Measurements from ENCODE around the gene HMCN1.

Gene HMCN1

DNA sequence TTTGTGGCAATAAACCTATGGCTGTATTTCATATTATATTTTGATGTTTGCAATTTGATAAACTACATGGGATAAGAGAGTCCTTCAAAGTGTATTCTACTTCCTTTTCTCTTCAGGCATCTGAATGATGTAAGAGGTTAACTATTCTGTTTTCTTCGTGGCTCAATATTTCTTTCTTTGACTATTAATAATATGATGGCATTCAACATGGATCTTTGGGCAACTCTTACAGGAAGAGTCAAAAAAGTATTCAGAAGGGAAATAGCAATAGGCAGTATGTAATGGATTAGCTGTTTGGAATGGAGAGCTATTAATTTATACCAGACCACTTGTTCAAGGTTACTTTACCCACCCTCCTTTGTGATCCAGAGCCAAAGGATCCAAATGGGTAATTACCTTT, 74.4 kb downstream of the HMCN1 start:
- DNase-seq, result no peak

DNA sequence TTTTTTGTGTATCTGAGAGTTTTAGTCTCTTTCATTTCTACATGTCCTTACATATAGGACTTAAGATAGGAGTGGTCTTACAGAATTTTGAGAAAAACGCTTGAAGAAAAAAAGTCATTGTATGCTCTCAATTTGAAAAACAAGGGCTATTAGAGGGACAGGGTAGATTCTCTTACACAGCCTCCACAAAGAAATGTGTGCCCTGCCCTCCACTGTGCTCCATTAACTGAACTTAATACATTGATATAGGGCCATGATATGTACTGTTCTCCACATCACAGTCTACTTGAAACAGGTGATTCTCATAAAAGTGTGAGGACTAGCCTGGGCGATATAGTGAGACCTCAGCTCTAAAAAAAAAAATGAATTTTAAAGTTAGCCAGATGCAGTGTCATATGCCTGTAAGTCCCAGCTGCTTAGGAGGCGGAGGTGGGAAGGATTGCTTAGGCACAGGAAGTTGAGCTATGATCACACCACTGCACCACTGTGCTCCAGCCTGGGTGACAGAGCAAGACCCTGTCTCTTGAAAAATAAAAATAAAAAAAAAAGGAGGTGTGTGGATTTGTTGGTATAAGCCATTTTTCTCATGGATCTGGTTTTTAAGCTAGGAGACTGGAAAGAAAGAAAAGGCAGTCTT, 77.0 kb downstream of the HMCN1 start:
- no peak for DNase-seq

DNA sequence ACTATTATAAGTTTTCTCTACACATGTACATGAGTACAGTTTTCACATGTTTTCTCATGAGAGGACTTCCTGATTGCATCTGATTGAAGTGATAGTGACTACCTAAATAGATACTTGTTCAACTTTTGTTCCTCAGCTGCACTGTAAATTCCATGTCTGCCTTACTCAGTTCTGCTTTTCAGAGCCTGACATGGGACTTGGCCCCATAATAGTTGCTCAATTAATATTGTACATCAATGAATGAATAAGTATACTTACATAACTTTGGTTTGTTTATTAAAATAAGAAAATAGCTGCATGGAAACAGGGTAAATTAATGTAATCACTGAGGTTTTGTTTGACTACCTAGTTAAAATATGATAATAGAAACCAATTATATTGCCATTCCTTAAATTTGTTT, 78.7 kb downstream of the HMCN1 start:
- DNase-seq, result no peak

DNA sequence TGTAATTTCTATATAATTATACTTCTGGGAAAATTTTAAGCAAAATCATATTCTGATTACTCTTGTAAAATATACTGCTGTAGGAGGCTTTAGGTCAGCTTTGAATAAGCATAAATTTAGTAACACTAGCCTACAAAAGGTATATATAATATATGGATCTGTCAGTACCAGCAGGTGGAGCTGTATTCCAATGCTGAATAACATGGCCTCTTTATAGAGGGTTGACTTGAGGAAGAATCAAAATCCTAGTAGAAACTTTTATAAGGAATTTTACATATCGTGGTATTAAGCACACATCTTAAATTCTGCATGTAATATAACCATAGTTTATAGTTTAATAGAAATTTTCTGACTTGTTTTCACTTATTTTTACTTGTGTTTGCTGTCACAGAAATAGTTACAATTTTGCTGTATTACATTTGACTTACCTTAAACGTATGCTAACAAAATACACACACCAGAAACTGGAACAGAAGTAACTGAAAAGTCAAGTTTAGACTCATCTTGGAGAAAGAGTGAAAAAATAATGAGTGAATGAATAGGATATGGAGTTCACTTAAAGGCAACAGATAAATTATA, 79.3 kb downstream of the HMCN1 start:
- no peak for DNase-seq

DNA sequence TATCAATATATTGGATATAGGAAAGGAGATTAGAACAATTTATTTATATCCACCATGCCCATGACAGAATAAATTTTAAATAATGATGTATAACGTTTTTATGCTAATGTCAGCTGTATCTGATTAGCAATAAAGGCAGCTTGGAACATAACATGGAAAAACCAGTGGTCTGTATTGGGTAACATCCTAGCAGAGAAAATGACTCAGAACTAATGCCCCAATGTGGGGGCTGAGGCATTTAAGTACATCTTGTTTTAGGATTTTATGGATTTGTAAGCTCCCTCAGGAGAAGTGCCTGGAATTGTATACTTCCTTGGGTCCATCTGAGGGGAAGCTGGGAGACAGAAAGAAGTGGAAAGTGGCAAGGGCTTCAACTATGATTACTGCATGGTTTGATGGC, 82.3 kb downstream of the HMCN1 start:
- no peak for DNase-seq

DNA sequence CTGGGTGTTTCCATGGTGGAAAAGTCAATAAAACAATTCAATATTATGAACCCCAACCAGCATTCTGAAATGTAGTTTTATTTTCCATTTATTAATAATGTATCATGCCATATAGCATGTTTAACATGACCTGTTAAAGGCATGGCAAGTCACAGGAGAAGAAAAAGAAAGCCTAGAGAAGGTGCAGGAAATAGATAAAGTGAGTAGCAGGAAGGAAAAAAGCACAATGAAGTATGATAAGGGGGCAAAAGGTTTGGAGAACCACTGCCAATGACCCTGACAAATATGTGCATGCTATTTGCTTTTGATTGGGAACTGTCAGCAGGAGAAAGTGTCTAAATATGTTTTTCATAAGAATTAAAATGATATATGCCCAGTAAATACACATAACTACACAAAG, 85.6 kb downstream of the HMCN1 start:
- no peak for DNase-seq

DNA sequence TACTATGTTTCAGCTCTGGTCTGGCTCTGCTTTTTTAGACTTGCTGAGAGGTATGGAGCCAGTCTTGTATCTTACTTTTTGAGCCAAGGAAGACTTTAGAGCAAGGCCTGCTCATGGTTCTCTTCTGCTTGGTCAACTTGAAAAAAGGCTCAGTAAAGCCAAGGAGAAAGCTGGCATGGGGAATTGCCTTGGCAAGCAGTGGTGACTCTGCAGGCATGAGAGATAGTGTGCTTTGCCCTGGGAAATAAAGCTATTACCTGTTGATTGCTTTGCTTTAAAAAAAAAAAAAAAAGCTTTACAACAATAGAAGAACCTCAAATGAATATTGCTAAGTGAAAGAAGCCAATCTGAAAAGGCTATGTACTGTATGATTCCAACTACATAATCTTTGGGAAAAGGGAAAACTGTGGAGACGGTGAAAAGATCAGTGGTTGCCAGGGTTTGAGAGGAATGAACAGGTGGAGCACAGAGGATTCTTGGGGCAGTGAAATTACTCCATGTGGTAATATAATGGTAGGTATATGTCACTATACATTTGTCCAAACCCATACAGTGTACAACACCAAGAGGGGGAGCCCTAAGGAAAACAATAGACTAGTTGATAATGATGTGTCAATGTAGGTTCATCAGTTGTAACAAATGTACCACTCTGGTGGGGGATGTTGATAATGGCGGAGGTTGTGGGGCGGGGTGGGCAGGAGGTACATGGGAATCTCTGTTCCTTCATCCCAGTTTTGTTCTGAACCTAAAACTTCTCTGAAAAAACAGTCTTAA, 87.6 kb downstream of the HMCN1 start:
- no peak for DNase-seq

DNA sequence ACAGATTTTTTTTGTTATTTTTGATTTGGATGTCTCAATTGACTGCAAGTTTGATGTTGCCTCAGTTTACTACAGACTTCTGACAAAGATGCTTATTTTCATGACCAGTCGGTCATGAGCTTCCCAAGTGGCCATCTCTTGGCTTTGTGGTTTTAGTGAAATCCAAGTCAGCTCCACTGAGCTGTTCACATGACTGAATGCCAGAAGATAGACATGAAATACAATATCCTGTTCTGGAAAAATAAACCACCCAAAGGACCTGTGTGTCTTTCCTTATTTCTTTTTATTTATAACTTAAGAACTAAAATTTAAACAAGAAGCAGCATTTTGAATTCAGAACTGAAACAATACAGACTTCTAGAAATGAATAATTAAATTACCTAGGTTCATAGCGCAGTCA, 89.3 kb downstream of the HMCN1 start:
- no peak for DNase-seq

DNA sequence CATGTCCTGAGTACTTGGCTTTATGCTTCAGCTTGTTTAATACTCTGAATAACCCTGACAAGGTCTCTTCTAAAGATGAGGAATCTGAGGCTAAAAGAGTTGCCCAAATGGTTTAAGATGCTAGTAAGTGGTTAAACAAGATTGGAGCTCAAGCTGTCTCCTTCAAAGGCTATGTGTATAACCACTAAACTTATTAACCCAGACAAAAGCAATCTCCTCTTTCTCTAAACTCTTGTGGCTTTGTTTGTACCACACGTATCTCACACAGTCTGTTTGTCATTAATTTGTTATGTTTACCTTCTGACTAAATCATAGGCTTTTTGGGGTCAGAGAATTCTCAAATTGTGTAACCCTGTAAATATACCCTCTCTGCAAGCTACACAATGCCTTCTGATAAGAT, 89.9 kb downstream of the HMCN1 start:
- DNase-seq, result no peak

DNA sequence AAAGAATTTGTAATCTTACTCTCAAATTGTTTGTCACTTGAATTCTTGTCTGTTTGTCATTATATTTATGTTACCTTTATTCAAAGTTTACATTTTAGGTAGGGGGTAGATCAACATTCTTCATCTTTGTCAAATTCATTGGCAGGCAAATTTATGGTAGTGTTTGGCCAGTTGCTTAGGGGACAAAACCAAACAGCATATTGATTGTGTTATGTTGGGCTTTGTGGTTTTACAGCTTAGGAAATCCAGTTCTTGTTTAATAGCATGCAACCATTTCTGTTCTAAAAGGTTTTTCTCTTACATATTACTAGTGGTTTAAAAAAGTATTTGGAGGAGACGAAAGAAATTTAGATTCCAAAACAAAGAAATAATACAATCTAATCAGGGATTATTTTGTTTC, 91.4 kb downstream of the HMCN1 start:
- DNase-seq, result no peak

DNA sequence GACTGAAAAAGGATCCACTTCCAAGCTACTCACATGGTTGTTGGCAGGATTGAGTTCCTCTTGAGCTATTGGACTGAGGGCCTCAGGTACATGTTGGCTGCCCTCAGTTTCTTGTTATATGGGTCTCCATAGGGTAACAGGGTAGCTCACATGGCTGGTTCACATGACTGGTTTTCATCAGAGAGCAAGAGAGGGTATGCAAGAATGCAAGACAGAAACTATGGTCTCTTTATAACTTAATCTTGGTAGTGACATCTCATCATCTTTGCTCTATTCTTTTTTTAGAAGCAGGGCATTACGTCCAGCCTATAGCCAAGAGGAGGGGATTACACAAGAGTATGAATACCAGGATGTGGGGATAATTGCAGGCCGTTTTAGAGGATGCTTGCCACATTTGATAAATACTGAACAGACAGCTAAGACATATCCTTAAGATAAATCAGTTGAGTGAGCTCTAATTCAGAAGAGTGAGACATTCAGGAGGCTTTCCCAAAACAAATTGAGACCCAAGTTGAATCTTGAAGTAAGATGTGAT, 100.2 kb downstream of the HMCN1 start:
- no peak for DNase-seq

DNA sequence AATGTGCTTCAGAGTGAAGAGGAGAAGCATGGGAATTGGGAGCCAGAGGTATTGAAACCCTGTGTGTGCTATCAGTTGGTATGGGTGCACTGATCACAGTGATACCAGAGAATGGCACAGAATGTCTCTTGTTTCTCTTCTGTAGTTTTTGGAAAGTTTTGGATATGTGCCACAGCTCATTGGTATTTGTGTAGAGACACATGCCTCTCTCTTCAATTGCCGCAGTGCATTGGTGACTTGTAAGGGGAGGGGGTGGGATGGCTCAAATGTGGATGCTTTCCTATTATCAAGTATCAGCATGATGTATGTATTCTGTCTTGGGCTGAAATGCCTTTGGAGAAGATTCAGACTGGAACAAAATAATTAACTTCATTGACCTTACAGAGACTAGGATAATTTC, 101.0 kb downstream of the HMCN1 start:
- no peak for DNase-seq

DNA sequence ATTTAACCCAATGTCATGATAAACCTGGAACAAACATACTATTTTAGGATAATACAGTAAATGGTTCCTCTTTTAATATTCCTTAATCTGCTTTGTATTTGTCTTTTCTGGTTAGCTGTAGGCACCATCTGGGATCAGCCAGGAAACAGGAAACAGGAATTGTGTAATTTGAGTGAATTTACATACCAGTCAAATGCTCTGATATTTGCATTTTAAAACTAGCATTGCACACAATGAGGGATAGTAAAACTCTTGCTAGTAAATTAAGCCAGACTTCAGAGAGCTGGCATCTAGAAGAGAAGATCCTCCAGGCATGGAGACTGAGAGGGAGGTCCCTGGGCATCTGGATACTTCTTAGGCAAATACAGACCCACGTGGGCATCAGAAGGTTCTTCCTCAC, 103.5 kb downstream of the HMCN1 start:
- no peak for DNase-seq

DNA sequence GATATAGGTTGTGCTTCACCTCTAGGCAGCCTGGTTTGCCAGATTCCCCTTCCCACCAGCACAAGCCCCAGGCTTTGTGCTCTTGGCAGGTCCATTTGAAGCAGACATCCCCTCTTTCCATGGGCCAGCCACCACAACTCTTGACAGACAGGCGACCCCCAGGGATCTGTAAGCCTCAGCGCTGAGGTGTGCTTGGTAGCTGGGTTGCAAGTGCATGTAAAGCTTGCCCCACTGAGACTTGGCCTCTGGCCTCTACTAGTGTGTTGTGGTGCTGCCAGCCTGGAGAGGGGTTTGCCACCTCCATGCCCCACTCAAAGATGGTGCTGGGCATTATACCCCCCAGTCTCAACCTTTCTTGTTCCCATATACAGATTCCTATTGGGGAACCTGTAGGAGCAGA, 103.9 kb downstream of the HMCN1 start:
- DNase-seq, result no peak

DNA sequence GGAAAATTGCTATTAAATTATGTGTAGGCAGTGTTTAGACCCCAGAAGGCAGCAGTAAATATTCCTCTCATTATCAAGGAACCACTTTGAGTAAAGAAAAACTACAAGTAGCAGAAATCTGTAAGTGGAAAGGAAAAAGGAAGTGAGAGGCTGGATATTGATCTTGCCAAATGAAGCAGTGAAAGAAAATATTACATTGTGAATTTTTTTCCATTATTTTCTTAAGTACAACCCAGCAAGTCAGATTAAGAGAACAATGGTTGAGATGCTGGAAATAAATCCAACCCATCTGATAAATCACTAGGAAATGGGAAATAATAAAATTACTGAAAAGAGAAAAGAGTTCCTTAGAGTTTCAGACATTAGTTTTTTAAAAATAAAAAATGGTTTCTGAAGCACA, 106.7 kb downstream of the HMCN1 start:
- DNase-seq, result no peak

DNA sequence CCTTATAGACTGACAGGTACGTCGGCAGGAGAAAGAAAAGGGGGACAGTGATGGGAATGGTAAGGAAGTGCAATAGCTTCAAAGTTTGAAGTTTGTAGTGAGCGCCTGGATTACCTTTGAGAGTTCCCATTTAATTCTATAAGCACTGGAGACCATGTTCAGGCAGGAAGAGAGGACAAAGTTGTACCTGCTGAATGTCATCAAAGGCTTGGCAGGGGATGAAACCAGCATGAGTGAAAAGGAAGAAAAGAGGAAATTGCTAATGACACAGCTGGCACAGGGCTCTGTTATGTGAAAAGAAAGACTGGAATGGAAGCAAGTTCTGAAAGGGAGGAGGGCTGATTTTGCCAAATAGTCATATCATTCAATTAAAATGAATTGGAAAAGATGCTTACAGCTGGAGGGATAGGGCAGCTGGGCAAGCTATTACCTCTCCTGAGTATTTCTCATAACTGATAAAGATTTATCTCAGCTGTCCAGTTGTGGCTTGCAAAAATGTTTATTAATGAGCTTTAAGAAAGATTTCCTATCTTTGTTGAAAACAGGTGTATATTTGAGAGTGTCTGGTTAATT, 109.2 kb downstream of the HMCN1 start:
- no peak for DNase-seq

DNA sequence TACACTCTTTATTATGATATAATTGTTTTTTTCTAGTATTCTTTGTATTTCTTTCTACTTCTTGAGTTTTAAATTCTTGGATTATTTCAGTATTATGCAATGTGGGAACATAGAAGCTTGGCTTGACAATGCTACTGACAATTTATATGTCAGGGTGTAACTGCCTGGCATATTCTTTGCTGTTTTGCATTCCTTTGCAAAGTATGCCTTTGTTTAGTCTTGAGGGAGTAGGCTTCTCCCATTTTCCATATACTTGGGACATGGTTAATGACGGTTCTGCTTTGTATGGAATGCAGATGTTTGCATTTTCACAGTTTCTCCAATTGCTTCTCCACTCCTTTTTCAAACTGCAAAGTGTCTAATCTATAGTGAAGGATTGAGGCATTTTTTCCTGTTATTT, 109.8 kb downstream of the HMCN1 start:
- DNase-seq, result no peak

DNA sequence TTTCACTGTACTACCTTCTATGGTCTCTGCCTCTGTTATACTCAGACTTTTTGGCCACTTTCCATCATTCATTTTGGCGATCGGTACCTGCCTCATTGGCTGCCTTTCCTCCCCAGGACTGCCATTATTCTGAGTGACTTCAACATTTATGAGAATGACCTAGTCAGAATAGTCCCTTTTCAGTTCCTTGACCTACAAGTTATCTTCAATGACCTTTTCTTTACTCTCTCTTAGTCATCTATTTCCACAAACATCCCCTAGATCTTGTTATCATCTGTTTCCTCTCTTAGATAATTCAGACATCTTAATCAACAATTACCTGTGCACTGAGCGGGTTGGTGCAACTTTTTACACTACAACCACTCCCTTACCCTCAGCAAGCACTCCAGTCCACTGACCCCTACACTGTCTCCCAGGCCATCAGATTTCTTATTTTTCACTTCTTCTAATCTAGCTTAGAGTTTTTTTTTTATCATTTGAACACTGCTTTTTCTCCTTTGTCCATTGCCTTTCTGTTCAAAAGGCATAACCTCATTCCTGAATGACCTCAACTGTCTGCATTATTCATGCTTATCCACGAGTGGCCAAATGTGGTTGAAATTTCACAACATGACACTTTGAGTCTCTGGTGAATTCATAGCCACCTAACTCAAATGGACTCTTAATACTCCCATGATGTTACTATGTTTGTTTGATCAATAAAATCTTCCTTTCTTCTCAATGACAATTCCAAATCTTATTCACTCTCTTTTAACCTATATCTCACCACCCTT, 112.7 kb downstream of the HMCN1 start:
- DNase-seq, result no peak

DNA sequence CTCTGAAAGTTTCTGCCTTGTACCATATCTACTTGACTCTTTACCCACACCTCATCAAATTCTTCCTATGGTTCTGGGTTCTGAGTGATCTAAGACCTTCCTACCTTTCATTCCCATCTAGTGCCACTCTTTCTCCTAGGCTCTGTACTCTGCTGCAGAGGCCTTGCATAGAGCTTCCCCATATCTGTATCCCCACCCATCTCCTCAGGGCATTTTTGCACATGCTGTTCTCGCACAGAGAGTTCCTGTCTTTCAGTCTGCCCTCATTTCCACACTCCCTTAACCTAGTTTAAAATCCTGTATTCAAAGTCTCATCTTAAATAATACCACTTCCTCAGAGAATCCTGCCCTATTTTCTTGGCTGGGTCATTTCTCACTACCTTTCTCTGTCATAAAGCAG, 114.8 kb downstream of the HMCN1 start:
- no peak for DNase-seq

DNA sequence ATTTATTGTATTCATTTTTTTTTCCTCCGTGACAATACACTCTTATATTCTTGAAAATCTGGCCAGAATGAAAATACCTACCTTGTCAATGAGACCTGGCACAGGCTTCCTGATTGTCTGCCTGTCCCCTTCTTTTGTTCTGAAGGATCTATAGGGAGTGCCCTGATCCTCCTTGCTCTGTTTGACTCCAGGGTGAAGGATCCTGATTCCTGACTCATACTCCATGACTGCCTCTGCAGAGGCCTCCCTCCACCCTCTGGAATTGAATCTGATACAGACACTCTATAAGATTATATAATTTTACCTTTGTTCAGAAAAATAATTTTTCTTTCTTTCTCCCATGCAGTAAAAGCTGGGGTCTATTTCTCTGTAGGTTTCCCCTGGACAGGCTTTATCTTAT, 116.2 kb downstream of the HMCN1 start:
- DNase-seq, result no peak

DNA sequence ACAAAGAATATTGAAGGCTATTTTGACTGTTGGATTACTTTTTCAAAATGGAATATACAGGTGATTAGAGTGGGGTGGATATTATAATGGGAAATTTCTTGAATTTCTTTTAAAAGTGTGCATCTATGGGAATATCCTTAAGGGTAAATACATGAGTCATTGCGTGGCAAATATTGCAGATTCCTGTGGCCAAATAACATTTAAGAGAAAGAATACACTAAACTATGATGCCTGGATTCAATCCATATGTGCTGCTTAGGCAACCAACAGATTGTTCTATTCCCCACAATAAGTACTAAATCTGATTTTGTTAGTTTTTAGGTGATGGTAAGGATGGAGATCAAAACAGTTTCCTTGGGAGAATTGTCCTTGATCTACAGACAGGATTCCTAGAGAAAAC, 119.5 kb downstream of the HMCN1 start:
- no peak for DNase-seq

DNA sequence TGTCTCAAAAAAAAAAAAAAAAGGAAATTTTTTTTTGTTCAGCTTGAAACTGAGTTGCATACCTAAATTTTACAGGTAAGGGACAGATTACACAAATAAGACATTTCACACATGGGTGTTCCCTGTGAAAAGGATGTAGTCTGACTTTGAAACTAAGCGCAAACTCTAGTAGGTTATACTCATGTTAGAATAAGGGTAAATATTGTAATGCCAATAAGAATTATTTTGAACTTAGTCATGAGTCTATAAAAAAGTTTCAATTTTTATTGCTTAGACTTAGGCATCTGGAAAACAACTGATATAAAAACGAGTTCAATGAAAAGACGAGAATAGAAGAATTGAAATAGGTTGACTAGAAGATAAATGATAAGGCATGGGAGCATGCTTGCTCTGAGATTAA, 122.3 kb downstream of the HMCN1 start:
- no peak for DNase-seq

DNA sequence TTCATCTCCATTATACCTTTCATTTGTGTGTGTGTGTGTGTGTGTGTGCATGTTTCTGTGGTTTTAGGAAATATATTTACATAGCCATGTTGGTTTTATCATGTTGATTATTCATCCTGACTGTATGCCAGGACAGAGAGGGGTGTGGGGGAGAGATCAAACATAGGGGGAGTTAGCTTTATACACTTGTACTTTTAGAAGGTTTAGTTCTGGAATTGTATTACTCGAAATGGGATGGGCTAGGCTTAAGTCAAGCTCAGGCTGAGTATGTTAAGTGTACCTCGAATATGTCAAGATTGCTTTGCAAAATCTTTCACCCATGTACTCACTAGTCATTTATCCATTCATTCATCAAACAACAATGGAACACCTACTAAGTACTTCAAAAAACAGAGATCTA, 123.3 kb downstream of the HMCN1 start:
- no peak for DNase-seq
